GM12878 (cell line): ENCODE results near the gene CMA1. TPM values are rescaled to one million over a fixed set of nuclear protein-coding genes. Genes with fewer than 3 reads are reported as not detected.

Experiments
- ATAC-seq: fragments of 200-7000 bp; cut with Tn5 transposase; 3 replicates; pipeline ENCODE4 v1.9.1; 2020; ENCODE audit warnings: mild to moderate bottlenecking, moderate library complexity
- BruUV-seq: library from RNA; stranded (reverse); fragments of 400-500 nt; replicated peaks from 2 replicates; lab custom pipeline; 2021; lab: Mats Ljungman, UMichigan
- CTCF ChIA-PET: fragments of 300-600 bp; sonication (Branson Sonifier 250); formaldehyde crosslinking; extraction: SDS; loops from one replicate; lab custom pipeline; 2021; ENCODE audit warnings: inconsistent platforms; lab: Yijun Ruan, JAX
- POLR2A ChIA-PET: fragments of 350-600 bp; formaldehyde crosslinking; extraction: SDS; loops from one replicate; lab custom pipeline; 2021; ENCODE audit warnings: inconsistent platforms; lab: Charles Lee
- RAD21 ChIA-PET: fragments of 300-600 bp; sonication (Branson Sonifier 250); formaldehyde crosslinking; loops from one replicate; lab custom pipeline; 2023; ENCODE audit warnings: antibody characterized with exemption; ENCODE audit not compliant: unreplicated experiment; lab: Charles Lee
- SMC1A ChIA-PET: fragments of 300-600 bp; sonication (Branson Sonifier 250); formaldehyde crosslinking; loops from one replicate; lab custom pipeline; 2023; ENCODE audit not compliant: unreplicated experiment, uncharacterized antibody; lab: Charles Lee
- DNase-seq: peaks from one replicate; pipeline ENCODE4 v3.0.0-alpha.2; 2011; ENCODE audit warnings: low read depth, low spot score
- FAIRE-seq: peaks from 3 replicates; lab custom pipeline; 2011; peaks lifted over from hg19 to GRCh38; lab: Jason Lieb, UNC
- H2AFZ ChIP-seq: 2 replicates; pipeline ENCODE4 v1.6.0; 2011; ENCODE audit warnings: low read depth, low read length, control low read depth; ENCODE audit not compliant: control insufficient read depth
- H3K27ac ChIP-seq: 2 replicates; pipeline ENCODE4 v1.5.1; 2011; ENCODE audit warnings: control low read depth; ENCODE audit not compliant: control insufficient read depth, insufficient read depth
- H3K27me3 ChIP-seq, 2 experiments: replicated peaks in 1 of 2; 2 replicates each; pipeline versions ENCODE4 v1.6.0 to v1.6.1; 2011; ENCODE audit warnings: low read length in 1 of 2; ENCODE audit not compliant: control insufficient read depth in 2 of 2, insufficient read depth in 2 of 2
- H3K36me3 ChIP-seq, 2 experiments: 2 replicates each; pipeline ENCODE4 v1.5.1; 2011; ENCODE audit warnings: low read length in 1 of 2; ENCODE audit not compliant: control insufficient read depth in 2 of 2, insufficient read depth in 2 of 2
- H3K4me1 ChIP-seq: 2 replicates; pipeline ENCODE4 v1.6.1; 2011; ENCODE audit warnings: mild to moderate bottlenecking, low read length, moderate library complexity, mixed read lengths; ENCODE audit not compliant: control insufficient read depth, insufficient read depth
- H3K4me2 ChIP-seq: 2 replicates; pipeline ENCODE4 v1.6.0; 2011; ENCODE audit warnings: control low read depth; ENCODE audit not compliant: control insufficient read depth, insufficient read depth
- H3K4me3 ChIP-seq: fragments of 200-600 bp; sonication (generic); 2 replicates; pipeline ENCODE4 v1.5.1; 2016
- H3K79me2 ChIP-seq: 2 replicates; pipeline ENCODE4 v1.6.0; 2011; ENCODE audit warnings: low read length; ENCODE audit not compliant: control insufficient read depth, insufficient read depth
- H3K9ac ChIP-seq: 2 replicates; pipeline ENCODE4 v1.8.0; 2011; ENCODE audit warnings: low read length, control low read depth, mixed read lengths; ENCODE audit not compliant: control insufficient read depth, insufficient read depth
- H3K9me3 ChIP-seq: replicated peaks from 3 replicates; pipeline ENCODE4 v1.5.1; 2011; ENCODE audit warnings: mild to moderate bottlenecking, low read length; ENCODE audit not compliant: control insufficient read depth, insufficient read depth
- H4K20me1 ChIP-seq: 2 replicates; pipeline ENCODE4 v1.6.0; 2011; ENCODE audit not compliant: control insufficient read depth, insufficient read depth
- ATF2 ChIP-seq: IDR thresholded peaks from 2 replicates; pipeline ENCODE4 v1.6.1; 2012; ENCODE audit warnings: low read length, inconsistent platforms
- ETV6 ChIP-seq, 2 experiments: fragments of 450-650 bp in 1 of 2; IDR thresholded peaks in 1 of 2; conservative IDR thresholded peaks in 1 of 2; 2 replicates each; pipeline ENCODE4 v1.6.1; 2014; ENCODE audit warnings: antibody characterized with exemption in 1 of 2, borderline replicate concordance in 1 of 2, low read depth in 1 of 2, mild to moderate bottlenecking in 1 of 2, moderate library complexity in 1 of 2
- IRF4 ChIP-seq: IDR thresholded peaks from 2 replicates; pipeline ENCODE4 v1.6.1; 2011; ENCODE audit warnings: low read depth, low read length
- MTA2 ChIP-seq: fragments of 450-650 bp; IDR thresholded peaks from 2 replicates; pipeline ENCODE4 v1.6.1; 2016; ENCODE audit warnings: low read depth, mild to moderate bottlenecking, moderate library complexity
- MXI1 ChIP-seq: fragments of 150-350 bp; IDR thresholded peaks from 2 replicates; pipeline ENCODE4 v1.6.1; 2011; ENCODE audit warnings: low read depth, mild to moderate bottlenecking, inconsistent platforms, low read length, improper control_type of control experiment
- NBN ChIP-seq: fragments of 450-650 bp; IDR thresholded peaks from 2 replicates; pipeline ENCODE4 v1.6.1; 2016
- PAX8 ChIP-seq: fragments of 450-650 bp; IDR thresholded peaks from 2 replicates; pipeline ENCODE4 v1.6.1; 2017; ENCODE audit warnings: mild to moderate bottlenecking, moderate library complexity
- REST ChIP-seq: IDR thresholded peaks from 2 replicates; pipeline ENCODE4 v1.6.1; 2012; ENCODE audit warnings: mild to moderate bottlenecking, low read depth, low read length
- USF2 ChIP-seq: IDR thresholded peaks from 2 replicates; pipeline ENCODE4 v1.6.1; 2011; ENCODE audit warnings: low read depth, low read length, improper control_type of control experiment, borderline replicate concordance
- WGBS: methylation state at CpG from one replicate; pipeline ENCODE4 v1.1.6; 2016; ENCODE audit warnings: low lambda C conversion rate; ENCODE audit not compliant: insufficient replicate concordance, insufficient coverage; ENCODE audit errors: missing lambda C conversion rate; 5-methylcytosine and 5-hydroxymethylcytosine counted together
- in situ Hi-C: fragments of 300-500 bp; cut with MboI; formaldehyde crosslinking; loops from 9 replicates; pipeline ENCODE4 v1.14.3; 2018; ENCODE audit warnings: mixed read lengths
- intact Hi-C: fragments of 100-400 bp; cut with micrococcal nuclease; formaldehyde crosslinking; loops from one replicate; pipeline ENCODE4 v1.14.2; 2022; ENCODE audit not compliant: unreplicated experiment
- polyA plus RNA-seq, 11 experiments: library from polyadenylated mRNA; depleted of rRNA in 4 of 11; unstranded in 6 of 11; stranded (reverse) in 5 of 11; fragments of >200 nt; fragmentation: Nextera tagmentation in 4 of 11; fragmentation: Illumina TruSeq in 1 of 11; extraction: Ambion mirVana in 4 of 11; extraction: Trizol in 1 of 11; gene quantifications; 1 replicate in 1 of 11; 2 replicates in 10 of 11; pipeline versions ENCODE4 v1.2.1 to v1.2.3, GENCODE V29; 2011 to 2016; ENCODE audit warnings: inconsistent platforms in 2 of 11, missing spikeins in 2 of 11, low read depth in 1 of 11
- total RNA-seq, 4 experiments: library from RNA; depleted of rRNA in 3 of 4; stranded (reverse); fragments of >200 nt in 3 of 4; fragmentation: Illumina TruSeq in 1 of 4; extraction: Trizol in 1 of 4; gene quantifications; 2 replicates each; pipeline versions ENCODE4 v1.2.1 to v1.2.3, GENCODE V29; 2013 to 2021

Gene CMA1
- total and polyA plus RNA-seq, 10 of the 15 experiments (the other 5 are each of a cell fraction or from before 2014, with no cell fraction given): not detected

GRCh38 chr14:24458736-24459135 lies 49.3 kb downstream of the CMA1 start:
- ChIA-PET CTCF (interaction anchor here (1.5 kb wide), 1 partner anchor 22 kb away, joined by 5 read pairs; no protein-coding TSS in a partner anchor), POLR2A (no interaction called here)

GRCh38 chr14:24456980-24457379 lies 51.1 kb downstream of the CMA1 start:
- H3K27ac ChIP-seq: no peak overlapping the region
- no peak overlapping the region for H3K4me2 ChIP-seq
- CTCF ChIA-PET: no interaction called here
- no peaks in the 10 kb centered on the region for H3K36me3 ChIP-seq
- POLR2A ChIA-PET: interaction anchor here (1.6 kb wide), 1 partner anchor 78 kb away, joined by 3 read pairs; no protein-coding TSS in a partner anchor
- no peaks in the 10 kb centered on the region; the same call in 2 of the 3 replicates for H3K9me3 ChIP-seq
- no TSS peak for BruUV-seq
- no peaks in the 10 kb centered on the region for H3K27me3 ChIP-seq
- RAD21 ChIA-PET: no interaction called here
- H4K20me1 ChIP-seq: no peaks in the 10 kb centered on the region
- ATAC-seq: no peak
- intact Hi-C loops: no loop called here
- no peak for DNase-seq
- no peak overlapping the region for H3K9ac ChIP-seq
- no peak for FAIRE-seq
- H2AFZ ChIP-seq: no peak overlapping the region
- in situ Hi-C loops: no loop called here
- H3K4me1 ChIP-seq: no peaks in the 10 kb centered on the region
- SMC1A ChIA-PET: no interaction called here
- no peaks in the 10 kb centered on the region for H3K79me2 ChIP-seq
- no peak overlapping the region for H3K4me3 ChIP-seq
- TF ChIP-seq PAX8: no peak
- no peak for TF ChIP-seq IRF4
- no peak for TF ChIP-seq USF2
- TF ChIP-seq MXI1: no peak
- TF ChIP-seq ETV6 (conservative IDR thresholded peaks at IDR 0.05 in 1 of 2, IDR thresholded peaks at IDR 0.05 in 1 of 2; ENCODE audit: borderline replicate concordance in 1 of 2, low read depth in 1 of 2): no peak
- no peak for TF ChIP-seq REST

More at GRCh38 chr14:24458736-24459135, 49.3 kb downstream of the CMA1 start:
- Histone ChIP-seq H3K36me3 (no peaks in the 10 kb centered on the region), H3K9ac (no peak overlapping the region), H2AFZ (no peak overlapping the region), H3K27me3 (no peaks in the 10 kb centered on the region), H3K27ac (no peak overlapping the region), H3K9me3 (no peaks in the 10 kb centered on the region; the same call in 2 of the 3 replicates), H3K4me3 (no peak overlapping the region), H3K4me1 (peaks cover 6% of the 10 kb centered on the region), H3K79me2 (no peaks in the 10 kb centered on the region), H3K4me2 (no peak overlapping the region), H4K20me1 (no peaks in the 10 kb centered on the region)
- BruUV-seq: no TSS peak
- in situ Hi-C loops: no loop called here
- TF ChIP-seq MTA2 (no peak), NBN (no peak), ATF2 (no peak)
- RAD21 ChIA-PET: no interaction called here
- DNase-seq (no peak), FAIRE-seq (no peak), ATAC-seq (no peak)
- intact Hi-C loops: no loop called here
- WGBS: 90% methylated on average over 1 of the region's 1 CpG
- SMC1A ChIA-PET: interaction anchor here (0.7 kb wide), 1 partner anchor 136 kb away, joined by 3 read pairs; no protein-coding TSS in a partner anchor
